Neural progenitor cell (in vitro differentiated cells): ENCODE measurements around the gene SCNN1B. TPM values are rescaled to one million over a fixed set of nuclear protein-coding genes. Genes with fewer than 3 reads are reported as not detected.
"Not testable (repeated sequence)": the region's sequence is repeated elsewhere in the genome, so short reads cannot be mapped to it uniquely, and the experiment has no call there.

Source experiments
- DNase-seq: peaks from one replicate; pipeline ENCODE4 v3.0.0-alpha.2; 2016; ENCODE audit warnings: low spot score
- H2AFZ ChIP-seq: fragments of 200-600 bp; sonication (generic); replicated peaks from 2 replicates; pipeline ENCODE4 v1.6.1; 2016; ENCODE audit warnings: antibody characterized with exemption
- H3F3A ChIP-seq: fragments of 200-600 bp; sonication (generic); 2 replicates; pipeline ENCODE4 v1.6.1; 2016; ENCODE audit warnings: antibody characterized with exemption, low read depth
- H3K27ac ChIP-seq: fragments of 200-600 bp; sonication (generic); 2 replicates; pipeline ENCODE4 v1.5.1; 2016; ENCODE audit warnings: mild to moderate bottlenecking
- H3K27me3 ChIP-seq: fragments of 200-600 bp; sonication (generic); 2 replicates; pipeline ENCODE4 v1.6.1; 2016; ENCODE audit warnings: mild to moderate bottlenecking, moderate library complexity
- H3K36me3 ChIP-seq: fragments of 200-600 bp; sonication (generic); 2 replicates; pipeline ENCODE4 v1.5.1; 2016
- H3K4me1 ChIP-seq: fragments of 200-600 bp; sonication (generic); 2 replicates; pipeline ENCODE4 v1.6.1; 2016; ENCODE audit warnings: mixed run types
- H3K4me2 ChIP-seq: fragments of 200-600 bp; sonication (generic); 2 replicates; pipeline ENCODE4 v1.6.1; 2016
- H3K4me3 ChIP-seq: fragments of 200-600 bp; sonication (generic); 2 replicates; pipeline ENCODE4 v1.5.1; 2016
- H3K79me2 ChIP-seq: fragments of 200-600 bp; sonication (generic); 2 replicates; pipeline ENCODE4 v1.6.1; 2016; ENCODE audit warnings: low read depth
- H3K9ac ChIP-seq: fragments of 200-600 bp; sonication (generic); 2 replicates; pipeline ENCODE4 v1.6.1; 2016
- H3K9me3 ChIP-seq: fragments of 200-600 bp; sonication (generic); 2 replicates; pipeline ENCODE4 v1.5.1; 2016; ENCODE audit warnings: low read depth
- H4K20me1 ChIP-seq: fragments of 200-600 bp; sonication (generic); 2 replicates; pipeline ENCODE4 v1.6.1; 2016; ENCODE audit warnings: low read depth
- H3K27ac Mint-ChIP-seq: 3 replicates; pipeline ENCODE4 v1.8.0; 2021; ENCODE audit warnings: mixed read lengths
- H3K27me3 Mint-ChIP-seq: 2 replicates; pipeline ENCODE4 v1.8.0; 2022; ENCODE audit warnings: low read depth, mild to moderate bottlenecking, inconsistent platforms, moderate library complexity, mixed read lengths; ENCODE audit not compliant: insufficient read depth
- H3K36me3 Mint-ChIP-seq: 3 replicates; pipeline ENCODE4 v1.8.0; 2021; ENCODE audit warnings: mixed read lengths
- H3K4me1 Mint-ChIP-seq: 3 replicates; pipeline ENCODE4 v1.8.0; 2021; ENCODE audit warnings: mixed read lengths
- H3K4me3 Mint-ChIP-seq: 3 replicates; pipeline ENCODE4 v1.8.0; 2021; ENCODE audit warnings: mild to moderate bottlenecking, moderate library complexity, mixed read lengths
- H3K9me3 Mint-ChIP-seq: 3 replicates; pipeline ENCODE4 v1.8.0; 2020; ENCODE audit warnings: mixed read lengths
- CTCF ChIP-seq: fragments of 200-600 bp; sonication (generic); IDR thresholded peaks from 2 replicates; pipeline ENCODE4 v1.5.1; 2017; ENCODE audit warnings: antibody characterized with exemption, mild to moderate bottlenecking
- EZH2 ChIP-seq: fragments of 200-600 bp; sonication (generic); IDR thresholded peaks from 2 replicates; pipeline ENCODE4 v1.6.1; 2017; ENCODE audit warnings: antibody characterized with exemption, mild to moderate bottlenecking, moderate library complexity
- EZH2phosphoT487 ChIP-seq: fragments of 200-600 bp; sonication (generic); IDR thresholded peaks from 2 replicates; pipeline ENCODE4 v1.6.1; 2017; ENCODE audit warnings: antibody characterized with exemption
- total RNA-seq: library from RNA; depleted of rRNA; stranded (reverse); fragments of >200 nt; gene quantifications from 2 replicates; pipeline ENCODE4 v1.2.3, GENCODE V29; 2015; ENCODE audit warnings: low replicate concordance

Gene SCNN1B
- total RNA-seq, 1 donor from 2014 or later: not detected

- Mint-ChIP-seq H3K9me3 (no peaks in the 10 kb centered on the region), H3K36me3 (no peaks in the 10 kb centered on the region)
- no peaks in the 10 kb centered on the region for H4K20me1 ChIP-seq
Measured at GRCh38 chr16:23380501-23380951, 78.4 kb downstream of the SCNN1B start.

DNA sequence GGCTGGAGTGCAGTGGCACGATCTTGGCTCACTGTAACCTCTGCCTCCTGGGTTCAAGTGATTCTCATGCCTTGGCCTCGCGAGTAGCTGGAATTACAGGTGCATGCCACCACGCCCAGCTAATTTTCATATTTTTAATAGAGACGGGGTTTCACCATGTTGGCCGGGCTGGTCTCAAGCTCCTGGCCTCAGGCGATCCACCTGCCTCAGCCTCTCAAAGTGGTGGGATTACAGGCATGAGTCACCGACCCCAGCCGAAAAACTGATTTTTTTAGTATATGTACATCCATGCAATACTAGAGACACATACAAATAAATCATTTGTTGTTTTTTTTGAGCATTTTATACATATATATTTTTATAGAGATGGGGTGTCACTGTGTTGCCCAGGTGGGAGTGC, 79.6 kb downstream of the SCNN1B start:
- H3K9me3 ChIP-seq, H3K27me3 ChIP-seq, H3K4me2 ChIP-seq, H3K27ac Mint-ChIP-seq, H3K36me3 Mint-ChIP-seq, H3K4me3 Mint-ChIP-seq, H3K36me3 ChIP-seq, H2AFZ ChIP-seq, H3K4me3 ChIP-seq, H3K27me3 Mint-ChIP-seq, H4K20me1 ChIP-seq, H3F3A ChIP-seq, H3K27ac ChIP-seq, H3K9me3 Mint-ChIP-seq, H3K9ac ChIP-seq, H3K4me1 ChIP-seq, H3K4me1 Mint-ChIP-seq, DNase-seq, H3K79me2 ChIP-seq: not testable (repeated sequence)

More at GRCh38 chr16:23380501-23380951, 78.4 kb downstream of the SCNN1B start:
- H3K27me3 ChIP-seq: no peaks in the 10 kb centered on the region
- peaks cover 6% of the 10 kb centered on the region for H3K4me1 Mint-ChIP-seq
- H3K9ac ChIP-seq: no peak overlapping the region
- no peak for TF ChIP-seq EZH2
- no peak for TF ChIP-seq EZH2phosphoT487
- no peak for TF ChIP-seq CTCF
- no peak overlapping the region for H3K27ac Mint-ChIP-seq
- no peaks in the 10 kb centered on the region for H3K79me2 ChIP-seq
- H3K27me3 Mint-ChIP-seq: peaks cover 4% of the 10 kb centered on the region
- no peaks in the 10 kb centered on the region for H3K9me3 ChIP-seq
- no peak overlapping the region for H2AFZ ChIP-seq
- H3K4me2 ChIP-seq: no peak overlapping the region
- H3K27ac ChIP-seq: no peak overlapping the region
- H3K4me3 Mint-ChIP-seq: no peak overlapping the region
- DNase-seq: no peak
- H3F3A ChIP-seq: no peaks in the 10 kb centered on the region
- no peaks in the 10 kb centered on the region for H3K4me1 ChIP-seq
- H3K36me3 ChIP-seq: no peaks in the 10 kb centered on the region
- H3K4me3 ChIP-seq: no peak overlapping the region

DNA sequence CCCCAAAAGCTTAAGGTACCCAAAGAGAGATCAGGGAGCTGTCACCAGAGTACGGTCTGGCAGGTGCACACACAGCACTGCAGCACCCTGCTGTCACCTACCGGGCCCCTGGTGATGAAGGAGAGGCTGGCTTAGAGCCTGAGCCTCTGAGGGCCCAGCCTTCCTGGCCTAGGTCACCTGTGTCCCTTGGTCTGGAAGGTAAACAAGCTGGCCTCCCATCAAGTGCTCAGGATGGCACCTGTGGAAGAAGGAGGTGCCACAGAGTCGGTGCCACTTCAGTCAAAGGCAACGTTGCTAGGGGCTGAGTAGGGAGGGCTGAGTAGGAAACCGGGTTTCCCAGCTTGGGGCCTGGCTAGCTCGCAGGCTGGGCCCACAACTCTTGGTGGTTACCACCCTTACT, 80.2 kb downstream of the SCNN1B start:
- Histone ChIP-seq H3F3A (no peaks in the 10 kb centered on the region), H3K79me2 (no peaks in the 10 kb centered on the region), H3K9ac (no peak overlapping the region), H3K4me1 (no peaks in the 10 kb centered on the region), H3K4me2 (no peak overlapping the region), H4K20me1 (no peaks in the 10 kb centered on the region), H3K4me3 (no peak overlapping the region), H3K36me3 (no peaks in the 10 kb centered on the region), H2AFZ (no peak overlapping the region), H3K27ac (no peak overlapping the region), H3K27me3 (no peaks in the 10 kb centered on the region), H3K9me3 (no peaks in the 10 kb centered on the region)
- DNase-seq: no peak
- no peak overlapping the region for H3K4me3 Mint-ChIP-seq
- peaks cover 4% of the 10 kb centered on the region for H3K27me3 Mint-ChIP-seq
- TF ChIP-seq EZH2: no peak
- no peak for TF ChIP-seq CTCF
- TF ChIP-seq EZH2phosphoT487: no peak
- no peaks in the 10 kb centered on the region for H3K36me3 Mint-ChIP-seq
- H3K4me1 Mint-ChIP-seq: peaks cover 6% of the 10 kb centered on the region
- H3K27ac Mint-ChIP-seq: no peak overlapping the region
- H3K9me3 Mint-ChIP-seq: no peaks in the 10 kb centered on the region

GRCh38 chr16:23383881-23384280, 81.8 kb downstream of the SCNN1B start:
- no peaks in the 10 kb centered on the region for H3K27me3 ChIP-seq
- H3K79me2 ChIP-seq: no peaks in the 10 kb centered on the region
- no peaks in the 10 kb centered on the region for H3K9me3 ChIP-seq
- H3K9me3 Mint-ChIP-seq: no peaks in the 10 kb centered on the region
- no peak overlapping the region for H2AFZ ChIP-seq
- no peaks in the 10 kb centered on the region for H3K4me1 ChIP-seq
- DNase-seq: no peak
- H3K27ac ChIP-seq: no peak overlapping the region
- H3K4me3 ChIP-seq: no peak overlapping the region
- no peaks in the 10 kb centered on the region for H4K20me1 ChIP-seq
- no peaks in the 10 kb centered on the region for H3K36me3 ChIP-seq
- TF ChIP-seq EZH2 (no peak), EZH2phosphoT487 (no peak), CTCF (no peak)
- peaks cover 4% of the 10 kb centered on the region for H3K4me1 Mint-ChIP-seq
- H3K27ac Mint-ChIP-seq: no peak overlapping the region
- H3K4me2 ChIP-seq: no peak overlapping the region
- H3F3A ChIP-seq: no peaks in the 10 kb centered on the region
- peaks cover 3% of the 10 kb centered on the region for H3K36me3 Mint-ChIP-seq
- H3K4me3 Mint-ChIP-seq: no peak overlapping the region
- no peak overlapping the region for H3K9ac ChIP-seq
- peaks cover 5% of the 10 kb centered on the region for H3K27me3 Mint-ChIP-seq
